ENCODE measurements around the gene DGKI. TPM values are rescaled to one million over a fixed set of nuclear protein-coding genes. Genes with fewer than 3 reads are reported as not detected.

The DGKI gene
- total and polyA plus RNA-seq, 11 donors, result 0.36 to 4.6 (median 1.0) TPM

DNA sequence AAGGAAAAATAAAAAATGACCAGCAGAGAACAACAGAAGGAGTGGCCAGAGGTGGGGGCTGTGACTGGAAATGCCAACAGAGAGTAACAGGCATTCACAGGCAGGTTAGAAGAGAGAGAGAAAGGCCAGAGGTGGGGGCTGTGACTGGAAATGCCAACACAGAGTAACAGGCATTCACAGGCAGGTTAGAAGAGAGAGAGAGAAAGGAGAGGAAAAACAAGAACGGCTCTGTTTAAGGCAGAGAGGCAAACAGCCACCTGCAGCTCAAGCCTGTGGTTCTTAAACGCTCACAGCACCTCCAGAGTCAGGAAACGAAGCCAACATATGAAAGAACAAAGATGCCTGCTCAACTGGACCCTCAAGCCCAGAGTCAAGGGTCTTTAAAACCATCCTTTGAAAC is 39.5 kb upstream of the DGKI start:
- intact Hi-C loops (cut with DNase I), result no loop called here
- H3K27me3 ChIP-seq, result no peaks in the 10 kb centered on the region
- H3K4me1 ChIP-seq, result peaks cover 0 to 31% (median 11%) of the 10 kb centered on the region in 12 donors
- ATAC-seq, result no peak
- peak overlapping the region in 1 of 12 donors; percentile 33 for H3K27ac ChIP-seq
- TF ChIP-seq POLR2A (IDR thresholded peaks at IDR 0.05), result no peak
- peaks cover 0 to 10% (median 0%) of the 10 kb centered on the region in 12 donors for H3K9me3 ChIP-seq
- WGBS, 4 donors, result 55 to 78% (median 70%) methylated on average over 3 of the region's 3 CpGs
- no peak overlapping the region for H3K4me3 ChIP-seq
- H3K36me3 ChIP-seq, result peaks cover 5 to 82% (median 61%) of the 10 kb centered on the region in 9 donors
- no peak for DNase-seq

GRCh38 chr7:137885678-137886077 is 38.9 kb upstream of the DGKI start:
- H3K27me3 ChIP-seq, result no peaks in the 10 kb centered on the region
- H3K9me3 ChIP-seq, result peaks cover 0 to 10% (median 0%) of the 10 kb centered on the region in 12 donors
- no peak for ATAC-seq
- WGBS, 4 donors, result 77 to 95% (median 90%) methylated on average over 5 of the region's 5 CpGs
- TF ChIP-seq CTCF (IDR thresholded peaks at IDR 0.05) (no peak), POLR2A (IDR thresholded peaks at IDR 0.05) (no peak)
- peaks cover 0 to 25% (median 8%) of the 10 kb centered on the region in 12 donors for H3K4me1 ChIP-seq
- no peak overlapping the region for H3K4me3 ChIP-seq
- H3K36me3 ChIP-seq, result peaks cover 7 to 82% (median 64%) of the 10 kb centered on the region in 9 donors
- peak overlapping the region in 1 of 12 donors; percentile 33 for H3K27ac ChIP-seq
- no peak for DNase-seq
- intact Hi-C loops (cut with DNase I), result no loop called here

GRCh38 chr7:137882806-137883205 is 36.0 kb upstream of the DGKI start:
- peaks cover 7 to 90% (median 76%) of the 10 kb centered on the region in 9 donors for H3K36me3 ChIP-seq
- ATAC-seq (no peak), DNase-seq (no peak)
- H3K27me3 ChIP-seq, result no peaks in the 10 kb centered on the region
- intact Hi-C loops (cut with DNase I), result no loop called here
- peaks cover 0 to 26% (median 11%) of the 10 kb centered on the region in 12 donors for H3K4me1 ChIP-seq
- peaks cover 0 to 10% (median 0%) of the 10 kb centered on the region in 12 donors for H3K9me3 ChIP-seq
- no peak overlapping the region for H3K4me3 ChIP-seq
- TF ChIP-seq CTCF (IDR thresholded peaks at IDR 0.05), result no peak
- TF ChIP-seq POLR2A (IDR thresholded peaks at IDR 0.05), result no peak
- peak overlapping the region in 4 of 12 donors; percentile 5 to 66 (median 40) for H3K27ac ChIP-seq

DNA sequence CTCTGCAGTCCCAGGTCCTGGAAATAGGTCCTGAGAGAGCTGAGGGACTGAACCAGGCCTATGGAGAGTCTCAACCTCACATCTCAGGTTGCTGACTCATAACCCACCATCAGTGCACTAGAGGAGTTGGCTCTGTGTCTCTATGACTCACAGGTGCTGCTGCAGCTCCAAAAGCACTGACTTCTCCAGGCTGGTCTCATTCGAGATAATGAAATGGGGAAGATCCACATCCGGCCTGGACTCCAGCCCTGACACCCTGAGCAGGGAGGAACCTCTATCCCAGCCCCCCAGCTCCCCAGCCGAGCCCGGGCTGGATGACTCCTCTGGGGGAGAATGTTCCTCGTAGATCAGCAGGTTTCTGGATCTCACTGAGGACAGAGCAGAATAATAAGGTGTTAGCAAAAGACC is 35.5 kb upstream of the DGKI start:
- WGBS, 4 donors, result 77 to 90% (median 88%) methylated on average over 4 to 5 of the region's 5 CpGs
- TF ChIP-seq CTCF (IDR thresholded peaks at IDR 0.05) (no peak), POLR2A (IDR thresholded peaks at IDR 0.05) (no peak)
- Histone ChIP-seq H3K9me3 (peaks cover 0 to 10% (median 0%) of the 10 kb centered on the region in 12 donors), H3K4me1 (peaks cover 0 to 31% (median 11%) of the 10 kb centered on the region in 12 donors), H3K4me3 (no peak overlapping the region), H3K27me3 (no peaks in the 10 kb centered on the region), H3K36me3 (peaks cover 7 to 96% (median 73%) of the 10 kb centered on the region in 9 donors), H3K27ac (peak overlapping the region in 4 of 12 donors; percentile 5 to 66 (median 40))
- intact Hi-C loops (cut with DNase I), result no loop called here
- DNase-seq (peak in 1 of 5 donors; percentile 63), ATAC-seq (peak in 2 of 4 donors; percentile 86 to 88)
